Upper lobe of left lung (tissue), 6 donors: Measurements from ENCODE around the gene PSORS1C1. TPM values are rescaled to one million over a fixed set of nuclear protein-coding genes. Genes with fewer than 3 reads are reported as not detected.

Experiments
- ATAC-seq, 2 donors: fragments of 200-7000 bp; cut with Tn5 transposase; one replicate each; pipeline ENCODE4 v1.9.1; 2022; ENCODE audit warnings: mild to moderate bottlenecking in 2 of 2, moderate library complexity in 2 of 2; ENCODE audit not compliant: low FRiP score in 2 of 2
- DNase-seq, 2 donors: peaks; one replicate each; pipeline ENCODE4 v3.0.0-alpha.2; 2019 to 2020
- H3K27ac ChIP-seq, 4 donors: fragments of 200-600 bp; sonication (generic); one replicate each; pipeline ENCODE4 v1.5.1; 2016 to 2019
- H3K27me3 ChIP-seq, 4 donors: fragments of 200-600 bp; sonication (generic); one replicate each; pipeline ENCODE4 v1.5.1; 2017 to 2019
- H3K36me3 ChIP-seq, 4 donors: fragments of 200-600 bp; sonication (generic); one replicate each; pipeline ENCODE4 v1.5.1; 2016 to 2019
- H3K4me1 ChIP-seq, 4 donors: fragments of 200-600 bp; sonication (generic); one replicate each; pipeline ENCODE4 v1.5.1; 2018 to 2019
- H3K4me3 ChIP-seq, 4 donors: fragments of 200-600 bp; sonication (generic); one replicate each; pipeline ENCODE4 v1.5.1; 2017 to 2019; ENCODE audit warnings: mild to moderate bottlenecking in 2 of 4, moderate library complexity in 1 of 4
- H3K9me3 ChIP-seq, 4 donors: fragments of 200-600 bp; sonication (generic); one replicate each; pipeline ENCODE4 v1.5.1; 2018 to 2019
- CTCF ChIP-seq, 6 experiments: fragments of 450-650 bp in 4 of 6; fragments of 200-600 bp in 2 of 6; sonication (generic) in 2 of 6; IDR thresholded peaks; one replicate each; pipeline ENCODE4 v1.5.1; 2016 to 2019; ENCODE audit warnings: antibody characterized with exemption in 6 of 6
- EP300 ChIP-seq, 4 donors: sonication (generic); formaldehyde crosslinking; IDR thresholded peaks; one replicate each; pipeline ENCODE4 v1.5.1; 2017; ENCODE audit warnings: antibody characterized with exemption in 4 of 4, control low read depth in 2 of 4
- POLR2A ChIP-seq, 4 donors: fragments of 450-650 bp; IDR thresholded peaks; one replicate each; pipeline ENCODE4 v1.5.1; 2016 to 2017; ENCODE audit warnings: antibody characterized with exemption in 4 of 4, mild to moderate bottlenecking in 2 of 4
- POLR2AphosphoS5 ChIP-seq, 2 donors: sonication (generic); formaldehyde crosslinking; IDR thresholded peaks; one replicate each; pipeline ENCODE4 v1.5.1; 2017; ENCODE audit warnings: antibody characterized with exemption in 2 of 2
- WGBS, 2 donors: methylation state at CpG; one replicate each; pipeline ENCODE4 v1.1.5; 2017 to 2018; 5-methylcytosine and 5-hydroxymethylcytosine counted together
- total RNA-seq, 6 donors: library from RNA; depleted of rRNA in 4 of 6; stranded (reverse); fragments of >200 nt in 4 of 6; gene quantifications; one replicate each; pipeline versions ENCODE4 v1.1.0 to v1.2.1, GENCODE V29; 2016 to 2021
- donor health status: DM: no; HTN: no; CAD: no; lungs with moderate emphysema.
- donor health status: DM: no; HTN: yes; CAD: no; lungs with severe emphysema.

PSORS1C1 gene
- total RNA-seq, 6 donors from 2014 or later: 3.2 to 9.4 (median 4.4) TPM

- no peak for TF ChIP-seq POLR2A (IDR thresholded peaks at IDR 0.05)
- TF ChIP-seq CTCF (IDR thresholded peaks at IDR 0.05): no peak
- no peak for TF ChIP-seq POLR2AphosphoS5 (IDR thresholded peaks at IDR 0.05)
- TF ChIP-seq EP300 (IDR thresholded peaks at IDR 0.05): no peak
- Histone ChIP-seq H3K27me3 (no peaks in the 10 kb centered on the region), H3K27ac (no peak overlapping the region), H3K9me3 (no peaks in the 10 kb centered on the region), H3K36me3 (peaks cover 0 to 36% (median 10%) of the 10 kb centered on the region in 4 donors), H3K4me3 (no peak overlapping the region), H3K4me1 (peaks cover 13 to 16% (median 14%) of the 10 kb centered on the region in 4 donors)
- ATAC-seq: no peak
- 96 to 97% methylated on average over 15 of the region's 15 CpGs for WGBS, 2 donors
- DNase-seq: no peak
Observed at GRCh38 chr6:31154436-31154835, 39.8 kb downstream of the PSORS1C1 start.

- H3K27me3 ChIP-seq: no peaks in the 10 kb centered on the region
- no peaks in the 10 kb centered on the region for H3K9me3 ChIP-seq
- peaks cover 15 to 23% (median 17%) of the 10 kb centered on the region in 4 donors for H3K4me1 ChIP-seq
- H3K4me3 ChIP-seq: no peak overlapping the region
- ATAC-seq (no peak), DNase-seq (no peak)
- WGBS, 2 donors: 94% methylated on average over 7 of the region's 7 CpGs
- TF ChIP-seq EP300 (IDR thresholded peaks at IDR 0.05): no peak
- no peak for TF ChIP-seq POLR2A (IDR thresholded peaks at IDR 0.05)
- TF ChIP-seq CTCF (IDR thresholded peaks at IDR 0.05): no peak
- TF ChIP-seq POLR2AphosphoS5 (IDR thresholded peaks at IDR 0.05): no peak
- H3K27ac ChIP-seq: no peak overlapping the region
- H3K36me3 ChIP-seq: peaks cover 0 to 21% (median 4%) of the 10 kb centered on the region in 4 donors
Observed at GRCh38 chr6:31156641-31157040, 42.0 kb downstream of the PSORS1C1 start.

GRCh38 chr6:31157513-31158139 lies 43.0 kb downstream of the PSORS1C1 start, which contains the start of gene CCHCR1:
TSS of gene CCHCR1 (minus strand) at chr6:31157802. CDS start at chr6:31157600, 202 bp downstream.
- no peak for TF ChIP-seq EP300 (IDR thresholded peaks at IDR 0.05)
- no peak for TF ChIP-seq POLR2AphosphoS5 (IDR thresholded peaks at IDR 0.05)
- no peak for TF ChIP-seq CTCF (IDR thresholded peaks at IDR 0.05)
- Histone ChIP-seq H3K4me1 (peaks cover 15 to 23% (median 17%) of the 10 kb centered on the region in 4 donors), H3K27ac (peak within 1 kb of the TSS; percentile 57 to 90 (median 81)), H3K36me3 (peaks cover 0 to 26% (median 4%) of the 10 kb centered on the region in 4 donors), H3K4me3 (peak within 1 kb of the TSS; percentile 61 to 90 (median 67)), H3K9me3 (no peaks in the 10 kb centered on the region), H3K27me3 (no peaks in the 10 kb centered on the region)
- DNase-seq: no peak
- 9 to 10% methylated on average over 14 of the region's 14 CpGs for WGBS, 2 donors
- peak in 1 of 2 donors; percentile 32 for ATAC-seq

GRCh38 chr6:31158140-31158862 lies 43.7 kb downstream of the PSORS1C1 start, which contains the start of gene TCF19:
TSS of gene TCF19 (plus strand) at chr6:31158589. CDS start at chr6:31159470, 881 bp downstream.
- Histone ChIP-seq H3K27ac (peak within 1 kb of the TSS; percentile 57 to 90 (median 81)), H3K9me3 (no peaks in the 10 kb centered on the region), H3K27me3 (no peaks in the 10 kb centered on the region), H3K36me3 (peaks cover 0 to 28% (median 4%) of the 10 kb centered on the region in 4 donors), H3K4me1 (peaks cover 15 to 23% (median 17%) of the 10 kb centered on the region in 4 donors), H3K4me3 (peak within 1 kb of the TSS; percentile 61 to 90 (median 67))
- peak; percentile 98 to 99 for DNase-seq
- 0% methylated on average over 51 to 54 of the region's 65 CpGs for WGBS, 2 donors
- TF ChIP-seq POLR2A (IDR thresholded peaks at IDR 0.05): peak in 1 of 4 donors; percentile 36
- TF ChIP-seq POLR2AphosphoS5 (IDR thresholded peaks at IDR 0.05): peak in 1 of 2 donors; percentile 64
- no peak for TF ChIP-seq CTCF (IDR thresholded peaks at IDR 0.05)
- peak; percentile 97 to 98 for ATAC-seq
